A673 (cell line): ENCODE results near the gene PRXL2C.

ENCODE experiments used
- EZH2 ChIP-seq: fragments of 200-600 bp; sonication (generic); IDR thresholded peaks from 2 replicates; pipeline ENCODE4 v1.6.1; 2017; ENCODE audit warnings: borderline replicate concordance, low read depth, mild to moderate bottlenecking, mixed read lengths, antibody characterized with exemption, low read length; ENCODE audit not compliant: poor library complexity, severe bottlenecking
- TF ChIP-seq, protein P1 (sequence below): fragments of 300-800, 200-600 bp; sonication (generic); conservative IDR thresholded peaks from 2 replicates; pipeline ENCODE4 v1.5.1; 2017; ENCODE audit warnings: low read depth, mild to moderate bottlenecking, antibody characterized with exemption, low read length, moderate library complexity, mixed read lengths

- TF ChIP-seq, protein P1, sequence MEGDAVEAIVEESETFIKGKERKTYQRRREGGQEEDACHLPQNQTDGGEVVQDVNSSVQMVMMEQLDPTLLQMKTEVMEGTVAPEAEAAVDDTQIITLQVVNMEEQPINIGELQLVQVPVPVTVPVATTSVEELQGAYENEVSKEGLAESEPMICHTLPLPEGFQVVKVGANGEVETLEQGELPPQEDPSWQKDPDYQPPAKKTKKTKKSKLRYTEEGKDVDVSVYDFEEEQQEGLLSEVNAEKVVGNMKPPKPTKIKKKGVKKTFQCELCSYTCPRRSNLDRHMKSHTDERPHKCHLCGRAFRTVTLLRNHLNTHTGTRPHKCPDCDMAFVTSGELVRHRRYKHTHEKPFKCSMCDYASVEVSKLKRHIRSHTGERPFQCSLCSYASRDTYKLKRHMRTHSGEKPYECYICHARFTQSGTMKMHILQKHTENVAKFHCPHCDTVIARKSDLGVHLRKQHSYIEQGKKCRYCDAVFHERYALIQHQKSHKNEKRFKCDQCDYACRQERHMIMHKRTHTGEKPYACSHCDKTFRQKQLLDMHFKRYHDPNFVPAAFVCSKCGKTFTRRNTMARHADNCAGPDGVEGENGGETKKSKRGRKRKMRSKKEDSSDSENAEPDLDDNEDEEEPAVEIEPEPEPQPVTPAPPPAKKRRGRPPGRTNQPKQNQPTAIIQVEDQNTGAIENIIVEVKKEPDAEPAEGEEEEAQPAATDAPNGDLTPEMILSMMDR: no peak
- TF ChIP-seq EZH2: no peak
Measured at GRCh38 chr9:96649620-96650324, 5.3 kb downstream of the PRXL2C start.
